ENCODE results near the gene UBE2J2. TPM values are rescaled to one million over a fixed set of nuclear protein-coding genes. Genes with fewer than 3 reads are reported as not detected.
A peak's percentile ranks its signal among the peaks of the same experiment; 100 is the strongest.

The UBE2J2 gene
- total RNA-seq, 2 donors from 2014 or later: 35.9 to 41.5 TPM

- ATAC-seq (no peak), DNase-seq (no peak)
- intact Hi-C loops (cut with DNase I): no loop called here
These were observed 12.1 kb upstream of the UBE2J2 start for GRCh38 chr1:1285611-1286311.

- ATAC-seq (no peak), DNase-seq (no peak)
- intact Hi-C loops (cut with DNase I): no loop called here
These were observed 11.5 kb upstream of the UBE2J2 start for GRCh38 chr1:1285102-1285571.

GRCh38 chr1:1284221-1285101, 10.8 kb upstream of the UBE2J2 start:
- DNase-seq (no peak), ATAC-seq (no peak)
- intact Hi-C loops (cut with DNase I): no loop called here

DNA sequence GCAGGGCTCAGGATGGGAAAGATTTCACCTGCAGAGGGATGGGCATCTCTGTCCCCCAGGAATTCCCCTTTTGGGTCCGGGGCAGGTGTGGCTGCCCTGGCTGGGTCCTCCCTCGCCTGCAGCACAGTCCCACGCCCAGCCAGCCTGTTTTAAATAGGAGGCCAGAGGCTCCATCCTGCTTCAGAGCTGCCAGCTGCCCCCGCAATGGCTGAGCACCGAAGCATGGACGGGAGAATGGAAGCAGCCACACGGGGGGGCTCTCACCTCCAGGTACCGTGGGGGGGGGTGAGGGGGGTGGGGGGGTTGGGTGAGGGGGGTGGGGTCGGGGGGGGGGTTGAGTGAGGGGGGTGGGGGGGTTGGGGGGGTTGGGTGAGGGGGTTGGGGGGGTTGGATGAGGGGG, 10.2 kb upstream of the UBE2J2 start:
- ATAC-seq (no peak), DNase-seq (no peak)
- intact Hi-C loops (cut with DNase I): no loop called here

GRCh38 chr1:1282998-1283397, 9.3 kb upstream of the UBE2J2 start:
- no peak for ATAC-seq
- no peak for DNase-seq
- intact Hi-C loops (cut with DNase I): no loop called here

GRCh38 chr1:1281533-1282321, 8.1 kb upstream of the UBE2J2 start:
- ATAC-seq: peak; percentile 70 to 78
- DNase-seq: peak; percentile 68
- intact Hi-C loops (cut with DNase I): no loop called here

DNA sequence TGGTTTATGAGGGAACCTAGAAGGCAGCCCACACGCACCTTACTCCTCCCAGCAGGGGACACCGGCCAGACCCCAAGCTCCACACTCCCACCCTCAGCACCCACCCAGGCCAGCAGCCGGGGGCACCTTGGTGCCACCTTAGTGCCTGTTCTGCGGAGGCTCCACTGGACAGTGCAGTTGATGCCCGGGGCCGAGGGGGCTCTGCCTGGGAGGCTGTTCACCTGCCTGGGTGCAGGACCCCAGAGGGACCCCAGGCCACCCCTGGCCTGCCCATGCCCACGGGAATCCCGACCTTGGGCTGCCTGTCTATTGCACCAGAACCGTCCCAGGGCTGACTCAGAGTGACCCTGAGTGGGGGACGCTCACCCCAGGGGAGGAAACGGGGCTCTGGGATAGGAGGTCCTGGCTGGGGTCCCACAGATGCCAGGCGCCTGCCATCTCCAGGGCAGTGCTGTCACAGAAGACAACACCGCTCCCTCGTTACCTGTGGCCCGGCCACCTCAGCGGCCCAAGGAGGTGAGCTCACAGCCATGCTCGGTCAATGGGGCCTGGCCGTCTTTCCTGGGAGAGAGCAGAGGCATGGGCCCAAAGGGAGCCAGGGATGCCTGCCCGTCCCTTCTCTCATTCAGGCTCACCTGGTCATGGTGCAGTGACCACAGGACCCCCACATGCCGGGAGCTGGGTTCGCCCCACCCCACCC, 7.3 kb upstream of the UBE2J2 start:
- intact Hi-C loops (cut with DNase I): no loop called here
- peak in 1 of 2 donors; percentile 4 for ATAC-seq
- DNase-seq: no peak

DNA sequence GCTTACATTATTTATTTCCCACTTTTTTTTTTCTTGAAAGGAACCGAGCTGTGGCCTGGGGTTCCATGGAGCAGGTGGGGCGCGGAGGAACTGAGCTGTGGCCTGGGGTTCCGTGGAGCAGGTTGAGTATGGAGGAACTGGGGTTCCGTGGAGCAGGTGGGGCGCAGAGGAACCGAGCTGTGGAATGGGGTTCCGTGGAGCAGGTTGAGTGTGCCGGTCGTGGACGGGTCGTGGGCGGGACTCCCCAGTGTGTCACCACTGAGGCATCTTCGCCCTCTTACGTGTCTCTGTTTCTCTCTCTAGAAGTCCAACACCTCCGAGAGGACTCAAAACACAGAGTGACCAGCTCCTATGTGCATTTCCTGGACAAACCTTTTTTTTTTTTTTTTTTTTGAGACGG, 5.4 kb upstream of the UBE2J2 start:
- intact Hi-C loops (cut with DNase I): no loop called here
- no peak for DNase-seq
- ATAC-seq: no peak

DNA sequence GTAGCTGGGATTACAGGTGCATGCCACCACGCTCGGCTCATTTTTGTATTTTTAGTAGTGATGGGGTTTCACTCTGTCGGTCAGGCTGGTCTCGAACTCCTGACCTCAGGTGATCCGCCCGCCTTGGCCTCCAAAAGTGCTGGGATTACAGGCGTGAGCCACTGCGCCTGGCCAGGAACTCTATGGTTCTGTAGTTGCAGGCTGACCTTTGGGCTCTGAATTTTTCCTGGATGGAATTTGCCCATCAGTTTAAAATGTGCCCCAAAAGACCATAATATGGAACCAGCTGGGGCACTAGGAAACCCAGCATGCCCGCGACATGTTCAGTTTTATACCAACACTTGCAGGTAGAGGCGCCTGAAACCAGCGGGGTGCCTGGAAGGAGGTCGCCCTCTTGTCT, 5.0 kb upstream of the UBE2J2 start:
- no peak for DNase-seq
- intact Hi-C loops (cut with DNase I): no loop called here
- ATAC-seq: no peak

- intact Hi-C loops (cut with DNase I): no loop called here
These were observed 2.2 kb upstream of the UBE2J2 start for GRCh38 chr1:1275836-1276235.

DNA sequence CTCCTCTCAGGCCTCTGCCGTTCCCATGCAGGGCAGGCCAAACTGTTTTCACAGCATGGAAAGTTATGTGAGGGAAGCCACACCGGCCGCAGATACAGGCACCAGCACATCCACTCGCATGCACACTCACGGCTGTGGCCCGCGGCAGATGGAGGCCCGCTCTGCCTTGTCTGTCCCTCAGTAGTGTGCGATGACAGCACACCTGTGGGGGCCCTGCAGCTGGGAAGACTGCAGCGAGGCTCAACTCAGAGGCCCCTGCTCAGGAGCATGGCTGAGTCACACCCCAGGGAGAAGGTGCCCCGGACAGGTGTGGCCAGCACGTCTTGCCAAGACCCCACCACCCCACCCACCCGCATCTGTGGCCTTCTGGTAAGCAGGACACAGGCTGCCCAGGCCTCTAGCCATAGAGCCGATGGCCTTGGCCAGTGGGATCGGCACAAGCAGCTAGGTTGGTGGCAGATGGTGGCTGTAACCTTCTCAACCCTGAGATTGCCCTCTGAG, 1.3 kb upstream of the UBE2J2 start:
- intact Hi-C loops (cut with DNase I): no loop called here
- DNase-seq (no peak), ATAC-seq (no peak)

More at GRCh38 chr1:1275836-1276235, 2.2 kb upstream of the UBE2J2 start:
- DNase-seq (no peak), ATAC-seq (no peak)

GRCh38 chr1:1274299-1274930, 761 bp upstream of the UBE2J2 start:
- intact Hi-C loops (cut with DNase I): no loop called here
- ATAC-seq (peak; percentile 1 to 3), DNase-seq (no peak)

DNA sequence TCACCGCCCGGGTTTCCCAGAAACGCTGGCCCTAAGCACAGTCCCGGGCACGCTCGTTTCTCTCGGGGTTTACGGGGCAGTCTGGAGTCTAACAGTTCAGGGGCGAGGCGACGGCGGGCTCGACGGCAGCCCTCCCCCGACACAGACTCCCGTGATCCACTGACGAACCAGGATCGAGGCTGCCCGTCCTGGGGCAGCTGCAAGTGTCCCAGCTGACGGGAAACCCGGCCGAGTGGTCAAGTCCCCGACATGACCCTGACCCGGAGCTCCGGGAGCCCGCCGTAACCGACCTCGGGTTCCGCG, 494 bp downstream of the UBE2J2 start:
- ATAC-seq (peak in 1 of 2 donors; percentile 0), DNase-seq (no peak)
- intact Hi-C loops (cut with DNase I): no loop called here

- ATAC-seq (no peak), DNase-seq (no peak)
- intact Hi-C loops (cut with DNase I): no loop called here
These were observed 1.1 kb downstream of the UBE2J2 start for GRCh38 chr1:1272341-1273208.

DNA sequence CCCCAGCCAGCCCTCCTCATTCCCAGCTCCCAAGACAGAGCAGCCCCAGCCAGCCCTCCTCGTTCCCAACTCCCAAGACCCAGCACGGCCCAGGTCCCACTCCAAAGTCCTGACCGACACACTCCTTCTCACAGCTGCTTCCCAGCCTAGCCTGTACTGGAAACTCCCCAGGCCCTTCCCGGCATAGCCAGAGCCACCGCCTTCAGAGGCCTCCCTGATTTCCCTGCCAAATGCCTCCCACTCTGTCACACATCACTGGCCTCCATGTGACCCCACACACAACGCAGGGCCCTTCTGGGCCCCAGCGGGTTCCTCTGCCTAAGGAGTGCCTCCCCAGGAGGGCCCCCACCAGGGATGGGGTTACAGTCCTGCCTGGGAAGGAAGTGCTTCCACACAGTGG, 2.8 kb downstream of the UBE2J2 start:
- ATAC-seq: no peak
- DNase-seq: no peak
- intact Hi-C loops (cut with DNase I): no loop called here

- ATAC-seq (no peak), DNase-seq (no peak)
- intact Hi-C loops (cut with DNase I): no loop called here
These were observed 5.4 kb downstream of the UBE2J2 start for GRCh38 chr1:1268284-1268682.

- DNase-seq (no peak), ATAC-seq (no peak)
- intact Hi-C loops (cut with DNase I): no loop called here
These were observed 6.0 kb downstream of the UBE2J2 start for GRCh38 chr1:1267488-1268283.

Measured in left cardiac atrium (tissue), 4 donors.